Measurements from ENCODE around the gene APRT.
"Not testable (repeated sequence)": the region's sequence is repeated elsewhere in the genome, so short reads cannot be mapped to it uniquely, and the experiment has no call there.

GRCh38 chr16:88788749-88789148 lies 23.0 kb downstream of the APRT start:
- not testable (repeated sequence) for TF ChIP-seq CTCF (IDR thresholded peaks at IDR 0.05; ENCODE audit: low read length); EZH2 (IDR thresholded peaks at IDR 0.05; ENCODE audit: borderline replicate concordance, low read length)

All from OCI-LY1 (cell line).